Uterus (tissue), 2 donors: ENCODE results near the gene BAZ1A.

Source experiments
- POLR2A ChIP-seq, 2 donors: fragments of 450-650 bp; IDR thresholded peaks; one replicate each; pipeline ENCODE4 v1.6.1; 2016; ENCODE audit warnings: antibody characterized with exemption in 2 of 2, mild to moderate bottlenecking in 1 of 2, moderate library complexity in 1 of 2
- TF ChIP-seq, protein P1 (sequence below), 4 experiments: fragments of 200-600 bp in 2 of 4; fragments of 450-650 bp in 2 of 4; sonication (generic) in 2 of 4; IDR thresholded peaks; one replicate each; pipeline ENCODE4 v1.5.1; 2016 to 2019; ENCODE audit warnings: antibody characterized with exemption in 4 of 4, mild to moderate bottlenecking in 2 of 4, moderate library complexity in 1 of 4

DNA sequence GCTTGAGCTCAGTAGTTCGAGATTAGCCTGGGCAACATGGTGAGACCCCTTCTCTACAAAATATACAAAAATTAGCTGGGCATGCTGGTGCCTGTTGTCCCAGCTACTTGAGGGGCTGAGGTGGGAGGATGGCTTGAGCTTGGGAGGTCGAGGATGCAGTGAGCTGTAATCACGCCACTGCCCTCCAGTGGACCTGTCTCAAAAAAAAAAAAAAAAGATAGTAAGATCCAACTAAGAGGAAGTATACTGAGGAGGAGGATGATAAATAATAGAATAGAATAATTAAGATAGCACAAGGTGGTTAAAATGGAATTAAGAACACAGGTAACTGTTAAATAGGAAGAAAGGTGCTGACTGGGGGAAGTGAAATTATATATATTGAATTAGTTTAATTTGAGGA lies 37.0 kb upstream of the BAZ1A start:
- TF ChIP-seq, protein P1, sequence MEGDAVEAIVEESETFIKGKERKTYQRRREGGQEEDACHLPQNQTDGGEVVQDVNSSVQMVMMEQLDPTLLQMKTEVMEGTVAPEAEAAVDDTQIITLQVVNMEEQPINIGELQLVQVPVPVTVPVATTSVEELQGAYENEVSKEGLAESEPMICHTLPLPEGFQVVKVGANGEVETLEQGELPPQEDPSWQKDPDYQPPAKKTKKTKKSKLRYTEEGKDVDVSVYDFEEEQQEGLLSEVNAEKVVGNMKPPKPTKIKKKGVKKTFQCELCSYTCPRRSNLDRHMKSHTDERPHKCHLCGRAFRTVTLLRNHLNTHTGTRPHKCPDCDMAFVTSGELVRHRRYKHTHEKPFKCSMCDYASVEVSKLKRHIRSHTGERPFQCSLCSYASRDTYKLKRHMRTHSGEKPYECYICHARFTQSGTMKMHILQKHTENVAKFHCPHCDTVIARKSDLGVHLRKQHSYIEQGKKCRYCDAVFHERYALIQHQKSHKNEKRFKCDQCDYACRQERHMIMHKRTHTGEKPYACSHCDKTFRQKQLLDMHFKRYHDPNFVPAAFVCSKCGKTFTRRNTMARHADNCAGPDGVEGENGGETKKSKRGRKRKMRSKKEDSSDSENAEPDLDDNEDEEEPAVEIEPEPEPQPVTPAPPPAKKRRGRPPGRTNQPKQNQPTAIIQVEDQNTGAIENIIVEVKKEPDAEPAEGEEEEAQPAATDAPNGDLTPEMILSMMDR (IDR thresholded peaks at IDR 0.05): no peak
- no peak for TF ChIP-seq POLR2A (IDR thresholded peaks at IDR 0.05)
